Naive thymus-derived CD4-positive, alpha-beta T cell (primary cell): ENCODE measurements around the gene POLR2F. TPM values are rescaled to one million over a fixed set of nuclear protein-coding genes. Genes with fewer than 3 reads are reported as not detected.

Experiments used
- ATAC-seq: fragments of 150-1000 bp; cut with Tn5 transposase; 2 replicates; pipeline ENCODE4 v1.10.0; 2021; ENCODE audit warnings: mild to moderate bottlenecking, moderate library complexity
- CTCF ChIA-PET: fragments of 350-600 bp; sonication (Branson Sonifier 250); formaldehyde crosslinking; loops from one replicate; lab custom pipeline; 2021; ENCODE audit warnings: antibody characterized with exemption; lab: Charles Lee
- POLR2A ChIA-PET: fragments of 350-600 bp; sonication (Branson Sonifier 250); formaldehyde crosslinking; loops from one replicate; lab custom pipeline; 2021; ENCODE audit warnings: antibody characterized with exemption, inconsistent platforms; lab: Charles Lee
- DNase-seq, 9 donors: peaks; one replicate each; pipeline versions ENCODE4 v3.0.0 to v3.0.0-alpha.2; 2020 to 2022; ENCODE audit warnings: mixed read lengths in 1 of 9
- H3K27ac ChIP-seq: one replicate; pipeline ENCODE4 v1.7.0; 2013; ENCODE audit warnings: mild to moderate bottlenecking, low read depth, low read length, moderate library complexity
- H3K27me3 ChIP-seq, 2 donors: one replicate each; pipeline ENCODE4 v1.7.0; 2013; ENCODE audit warnings: low read length in 2 of 2, mild to moderate bottlenecking in 2 of 2, moderate library complexity in 2 of 2; ENCODE audit not compliant: control insufficient read depth in 2 of 2, insufficient read depth in 2 of 2
- H3K36me3 ChIP-seq, 3 experiments: 1 replicate in 2 of 3; 2 replicates in 1 of 3; pipeline ENCODE4 v1.7.0; 2013; ENCODE audit warnings: low read length in 3 of 3, mild to moderate bottlenecking in 3 of 3, moderate library complexity in 1 of 3; ENCODE audit not compliant: insufficient read depth in 3 of 3, control insufficient read depth in 2 of 3
- H3K4me1 ChIP-seq, 2 donors: one replicate each; pipeline ENCODE4 v1.7.0; 2013; ENCODE audit warnings: low read length in 2 of 2, mild to moderate bottlenecking in 2 of 2, moderate library complexity in 1 of 2; ENCODE audit not compliant: control insufficient read depth in 2 of 2, insufficient read depth in 2 of 2
- H3K4me3 ChIP-seq: 2 replicates; pipeline ENCODE4 v1.7.0; 2013; ENCODE audit warnings: mild to moderate bottlenecking, low read length
- H3K9me3 ChIP-seq, 3 experiments: 1 replicate in 2 of 3; 2 replicates in 1 of 3; pipeline ENCODE4 v1.7.0; 2013; ENCODE audit warnings: low read length in 3 of 3; ENCODE audit not compliant: control insufficient read depth in 2 of 3
- H3K27ac Mint-ChIP-seq, 9 donors: one replicate each; pipeline ENCODE4 v1.8.0; 2020 to 2022; ENCODE audit warnings: mixed read lengths in 9 of 9, mild to moderate bottlenecking in 8 of 9, moderate library complexity in 5 of 9, inconsistent platforms in 2 of 9
- H3K27me3 Mint-ChIP-seq, 5 donors: one replicate each; pipeline ENCODE4 v1.8.0; 2021 to 2022; ENCODE audit warnings: mixed read lengths in 5 of 5, mild to moderate bottlenecking in 1 of 5
- H3K36me3 Mint-ChIP-seq, 5 donors: one replicate each; pipeline ENCODE4 v1.8.0; 2020 to 2022; ENCODE audit warnings: mixed read lengths in 5 of 5, mild to moderate bottlenecking in 3 of 5, inconsistent platforms in 1 of 5
- H3K4me1 Mint-ChIP-seq, 7 donors: one replicate each; pipeline ENCODE4 v1.8.0; 2020 to 2022; ENCODE audit warnings: mixed read lengths in 7 of 7, mild to moderate bottlenecking in 3 of 7, inconsistent platforms in 1 of 7
- H3K4me3 Mint-ChIP-seq, 10 donors: one replicate each; pipeline ENCODE4 v1.8.0; 2020 to 2022; ENCODE audit warnings: mild to moderate bottlenecking in 10 of 10, mixed read lengths in 10 of 10, moderate library complexity in 6 of 10, inconsistent platforms in 2 of 10
- H3K9me3 Mint-ChIP-seq, 11 donors: one replicate each; pipeline ENCODE4 v1.8.0; 2020 to 2022; ENCODE audit warnings: mixed read lengths in 11 of 11, mild to moderate bottlenecking in 4 of 11, inconsistent platforms in 1 of 11, moderate library complexity in 1 of 11
- intact Hi-C, 2 donors: fragments of 100-400 bp; cut with micrococcal nuclease; formaldehyde crosslinking; loops; one replicate each; pipeline ENCODE4 v1.15.1; 2023
- polyA plus RNA-seq, 2 donors: library from polyadenylated mRNA; unstranded; fragments of 300-500 nt; fragmentation: Illumina TruSeq; gene quantifications; one replicate each; pipeline ENCODE4 v1.2.3, GENCODE V29; 2021
- total RNA-seq, 6 experiments: library from RNA in 5 of 6; stranded (reverse) in 5 of 6; gene quantifications; 1 replicate in 5 of 6; 2 replicates in 1 of 6; pipeline ENCODE4 v1.2.3 and lab custom pipeline; 2021 to 2026

Gene POLR2F
- total and polyA plus RNA-seq, 7 experiments from 2014 or later: 25.9 to 137 (median 45.9) TPM

DNA sequence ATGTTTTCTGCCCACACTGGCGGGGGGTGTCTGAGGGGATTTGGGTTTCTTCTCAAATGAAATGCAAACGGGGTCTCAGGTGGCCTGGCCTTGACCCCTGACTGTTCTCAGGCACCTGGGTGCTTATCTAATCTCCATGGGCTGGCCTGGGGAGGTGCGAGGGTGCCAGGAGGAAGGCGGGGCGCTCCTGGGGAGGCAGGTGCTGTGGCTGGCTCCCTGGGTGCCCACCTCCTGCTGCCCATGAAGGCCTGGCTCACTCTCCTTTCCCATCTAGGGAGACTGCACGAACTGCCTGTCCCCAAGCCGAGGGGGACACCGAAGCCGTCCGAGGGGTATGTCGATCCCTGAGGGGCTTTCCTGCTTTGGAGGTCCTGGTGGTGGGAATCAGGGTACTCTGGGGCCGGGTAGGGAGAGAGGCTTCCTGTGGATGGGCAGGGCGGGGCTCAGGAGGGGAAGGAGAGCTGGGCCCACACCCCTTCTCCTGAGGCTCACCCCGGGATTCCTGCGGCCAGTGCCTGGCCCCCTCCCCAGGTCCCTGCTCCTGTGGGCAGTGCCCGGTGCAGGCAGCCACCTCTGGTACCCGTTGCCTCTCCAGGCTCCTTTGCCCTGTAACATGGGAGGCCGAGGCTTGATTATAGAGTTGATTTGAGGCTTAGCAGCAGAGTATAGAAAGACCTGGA is 29.0 kb upstream of the POLR2F start:
- H3K4me1 ChIP-seq: no peaks in the 10 kb centered on the region
- no peaks in the 10 kb centered on the region for H3K9me3 ChIP-seq
- H3K27me3 Mint-ChIP-seq: no peaks in the 10 kb centered on the region
- no peaks in the 10 kb centered on the region for H3K9me3 Mint-ChIP-seq
- no peak overlapping the region for H3K27ac ChIP-seq
- POLR2A ChIA-PET: no interaction called here
- H3K27ac Mint-ChIP-seq: no peak overlapping the region
- H3K4me1 Mint-ChIP-seq: peaks cover 2 to 7% (median 6%) of the 10 kb centered on the region in 7 donors
- intact Hi-C loops: no loop called here
- DNase-seq (no peak), ATAC-seq (no peak)
- no peak overlapping the region for H3K4me3 ChIP-seq
- CTCF ChIA-PET: interaction anchor here (0.9 kb wide), 1 partner anchor 28 kb away, joined by 3 read pairs; no protein-coding TSS in a partner anchor
- no peaks in the 10 kb centered on the region for H3K27me3 ChIP-seq
- no peak overlapping the region for H3K4me3 Mint-ChIP-seq
- peaks cover 0 to 64% (median 0%) of the 10 kb centered on the region in 3 experiments for H3K36me3 ChIP-seq
- peaks cover 0 to 11% (median 9%) of the 10 kb centered on the region in 5 donors for H3K36me3 Mint-ChIP-seq

DNA sequence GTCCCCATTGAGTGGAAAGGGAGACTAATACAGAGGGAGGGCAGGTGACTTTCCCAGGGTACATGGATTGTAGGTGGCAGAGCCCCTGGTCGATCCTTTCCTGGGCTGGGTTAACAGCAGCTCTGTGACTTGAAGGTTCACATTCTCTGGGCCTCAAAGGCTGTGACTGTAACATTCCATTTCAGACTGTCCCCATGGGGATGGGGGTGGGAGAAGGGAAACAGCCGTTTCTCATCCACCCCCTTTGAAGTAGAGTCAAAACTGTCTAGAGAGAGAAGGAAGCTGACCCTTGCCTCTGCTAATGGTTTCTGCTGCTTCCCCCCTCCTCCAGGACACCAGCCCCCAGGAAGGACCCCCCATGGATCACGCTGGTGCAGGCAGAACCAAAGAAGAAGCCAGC is 28.2 kb upstream of the POLR2F start:
- Histone ChIP-seq H3K4me1 (no peaks in the 10 kb centered on the region), H3K4me3 (no peak overlapping the region), H3K9me3 (no peaks in the 10 kb centered on the region), H3K27ac (no peak overlapping the region), H3K36me3 (peaks cover 0 to 65% (median 0%) of the 10 kb centered on the region in 3 experiments), H3K27me3 (no peaks in the 10 kb centered on the region)
- ATAC-seq (no peak), DNase-seq (no peak)
- ChIA-PET POLR2A (no interaction called here), CTCF (interaction anchor here (0.9 kb wide), 1 partner anchor 29 kb away, joined by 3 read pairs; no protein-coding TSS in a partner anchor)
- H3K36me3 Mint-ChIP-seq: peaks cover 0 to 9% (median 6%) of the 10 kb centered on the region in 5 donors
- no peak overlapping the region for H3K4me3 Mint-ChIP-seq
- intact Hi-C loops: no loop called here
- H3K27me3 Mint-ChIP-seq: no peaks in the 10 kb centered on the region
- H3K27ac Mint-ChIP-seq: peak overlapping the region in 1 of 9 donors; percentile 20
- peaks cover 0 to 2% (median under 1%) of the 10 kb centered on the region in 7 donors for H3K4me1 Mint-ChIP-seq
- H3K9me3 Mint-ChIP-seq: no peaks in the 10 kb centered on the region

DNA sequence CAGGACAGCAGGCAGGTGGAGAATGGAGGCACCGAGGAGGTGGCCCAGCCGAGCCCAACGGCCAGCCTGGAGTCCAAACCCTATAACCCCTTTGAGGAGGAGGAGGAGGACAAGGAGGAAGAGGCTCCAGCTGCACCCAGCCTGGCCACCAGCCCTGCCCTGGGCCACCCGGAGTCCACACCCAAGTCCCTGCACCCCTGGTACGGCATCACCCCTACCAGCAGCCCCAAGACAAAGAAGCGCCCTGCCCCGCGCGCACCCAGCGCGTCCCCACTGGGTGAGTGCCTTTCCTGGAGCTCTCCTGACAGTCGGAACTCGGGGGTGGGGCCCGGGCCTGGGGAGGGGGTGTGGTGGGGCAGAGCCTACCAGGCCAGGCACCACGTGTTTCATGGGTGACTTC is 27.7 kb upstream of the POLR2F start:
- no peaks in the 10 kb centered on the region for H3K9me3 ChIP-seq
- Mint-ChIP-seq H3K27me3 (no peaks in the 10 kb centered on the region), H3K9me3 (no peaks in the 10 kb centered on the region), H3K4me3 (no peak overlapping the region), H3K36me3 (peaks cover 0 to 9% (median 6%) of the 10 kb centered on the region in 5 donors), H3K4me1 (peaks cover 0 to 2% (median 0%) of the 10 kb centered on the region in 7 donors), H3K27ac (no peak overlapping the region)
- ATAC-seq (no peak), DNase-seq (no peak)
- ChIA-PET POLR2A (no interaction called here), CTCF (no interaction called here)
- no peak overlapping the region for H3K27ac ChIP-seq
- no peaks in the 10 kb centered on the region for H3K4me1 ChIP-seq
- no peak overlapping the region for H3K4me3 ChIP-seq
- peaks cover 0 to 65% (median 0%) of the 10 kb centered on the region in 3 experiments for H3K36me3 ChIP-seq
- H3K27me3 ChIP-seq: no peaks in the 10 kb centered on the region
- intact Hi-C loops: no loop called here

DNA sequence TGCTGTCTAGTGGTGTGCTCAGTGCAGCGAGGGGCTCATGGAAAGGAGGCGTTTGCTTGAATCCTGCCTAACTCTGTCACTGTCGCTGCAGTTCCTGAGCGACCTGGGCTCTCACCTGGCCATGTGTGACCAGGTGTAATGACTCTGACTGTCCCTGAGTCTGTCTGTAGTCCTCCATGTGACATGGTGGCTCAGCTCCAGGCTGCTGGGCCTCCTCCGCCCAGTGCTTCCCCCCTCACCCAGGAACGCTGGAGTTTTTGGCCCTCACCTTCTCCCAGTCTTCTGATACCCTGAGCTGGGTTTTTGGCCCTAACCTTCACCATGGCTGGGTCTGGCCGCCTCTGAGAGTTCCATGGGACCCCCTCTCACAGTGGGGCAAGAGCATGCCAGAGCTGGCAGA is 27.1 kb upstream of the POLR2F start:
- Mint-ChIP-seq H3K9me3 (no peaks in the 10 kb centered on the region), H3K4me1 (peaks cover 0 to 2% (median 0%) of the 10 kb centered on the region in 7 donors), H3K4me3 (no peak overlapping the region), H3K27me3 (no peaks in the 10 kb centered on the region), H3K36me3 (peaks cover 0 to 9% (median 6%) of the 10 kb centered on the region in 5 donors), H3K27ac (no peak overlapping the region)
- Histone ChIP-seq H3K4me3 (no peak overlapping the region), H3K27me3 (no peaks in the 10 kb centered on the region), H3K4me1 (no peaks in the 10 kb centered on the region), H3K9me3 (no peaks in the 10 kb centered on the region), H3K36me3 (peaks cover 0 to 65% (median 0%) of the 10 kb centered on the region in 3 experiments), H3K27ac (no peak overlapping the region)
- POLR2A ChIA-PET: no interaction called here
- DNase-seq (no peak), ATAC-seq (no peak)
- CTCF ChIA-PET: no interaction called here
- intact Hi-C loops: no loop called here

DNA sequence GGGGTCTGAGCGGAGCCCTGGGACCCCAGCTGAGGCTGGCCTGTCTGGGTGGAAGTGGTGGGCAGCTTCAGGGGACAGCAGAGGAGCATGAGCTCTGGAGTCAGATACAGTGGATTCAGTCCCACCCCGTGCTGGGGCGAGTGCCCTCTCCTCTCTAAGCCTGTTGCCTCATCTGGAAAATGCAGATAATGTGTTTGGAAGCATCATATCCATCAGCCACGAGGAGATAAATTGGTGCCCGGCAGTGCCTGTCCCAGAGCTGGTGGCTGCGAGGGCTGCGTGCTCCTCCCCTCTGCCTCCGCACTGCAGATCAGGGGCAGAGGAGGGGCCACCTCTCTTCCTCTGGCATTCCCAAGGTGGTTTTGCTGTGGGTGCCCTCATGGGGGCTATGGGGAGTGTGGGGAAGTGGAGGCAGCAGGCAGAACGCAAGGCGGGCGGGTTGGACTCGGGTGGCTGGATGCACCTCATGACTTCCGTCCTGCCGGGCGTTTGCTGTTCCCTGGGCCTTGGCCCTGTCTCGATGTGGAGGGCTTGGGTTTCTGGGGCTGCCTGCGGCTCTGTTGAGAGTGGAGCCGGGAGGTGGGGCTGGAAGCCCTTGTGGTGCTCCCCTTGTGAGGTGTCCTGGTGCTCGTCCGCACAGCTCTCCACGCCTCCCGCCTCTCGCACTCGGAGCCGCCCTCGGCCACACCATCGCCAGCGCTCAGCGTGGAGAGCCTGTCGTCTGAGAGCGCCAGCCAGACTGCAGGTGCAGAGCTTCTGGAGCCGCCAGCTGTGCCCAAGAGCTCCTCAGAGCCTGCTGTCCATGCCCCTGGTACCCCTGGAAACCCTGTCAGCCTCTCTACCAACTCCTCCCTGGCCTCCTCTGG is 26.5 kb upstream of the POLR2F start:
- Mint-ChIP-seq H3K27ac (no peak overlapping the region), H3K4me3 (no peak overlapping the region)

DNA sequence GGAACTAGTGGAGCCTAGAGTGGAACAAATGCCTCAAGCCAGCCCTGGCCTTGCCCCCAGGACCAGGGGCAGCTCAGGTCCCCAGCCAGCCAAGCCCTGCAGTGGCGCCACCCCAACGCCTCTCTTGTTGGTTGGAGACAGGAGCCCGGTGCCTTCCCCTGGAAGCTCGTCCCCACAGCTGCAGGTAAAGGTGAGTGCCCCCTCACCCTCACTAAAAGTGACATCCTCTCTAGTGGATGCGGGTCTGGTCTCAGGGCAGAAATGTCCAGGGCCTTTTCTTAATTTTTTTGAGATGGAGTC is 25.9 kb upstream of the POLR2F start:
- H3K4me3 ChIP-seq: no peak overlapping the region
- H3K9me3 ChIP-seq: no peaks in the 10 kb centered on the region
- Mint-ChIP-seq H3K27ac (no peak overlapping the region), H3K27me3 (no peaks in the 10 kb centered on the region), H3K4me1 (peaks cover 0 to 2% (median 0%) of the 10 kb centered on the region in 7 donors), H3K9me3 (no peaks in the 10 kb centered on the region), H3K4me3 (no peak overlapping the region), H3K36me3 (peaks cover 0 to 9% (median 5%) of the 10 kb centered on the region in 5 donors)
- H3K27me3 ChIP-seq: no peaks in the 10 kb centered on the region
- H3K36me3 ChIP-seq: peaks cover 0 to 70% (median 0%) of the 10 kb centered on the region in 3 experiments
- H3K4me1 ChIP-seq: no peaks in the 10 kb centered on the region
- H3K27ac ChIP-seq: no peak overlapping the region
- CTCF ChIA-PET: interaction anchor here (0.6 kb wide), 1 partner anchor 65 kb away, joined by 3 read pairs; no protein-coding TSS in a partner anchor
- ATAC-seq: no peak
- POLR2A ChIA-PET: no interaction called here
- no peak for DNase-seq
- intact Hi-C loops: no loop called here

More for the DNA sequence above, 26.5 kb upstream of the POLR2F start:
- H3K4me3 ChIP-seq: no peak overlapping the region
- H3K27me3 ChIP-seq: no peaks in the 10 kb centered on the region
- ATAC-seq (no peak), DNase-seq (no peak)
- peaks cover 0 to 66% (median 0%) of the 10 kb centered on the region in 3 experiments for H3K36me3 ChIP-seq
- H3K27ac ChIP-seq: no peak overlapping the region
- no peaks in the 10 kb centered on the region for H3K4me1 ChIP-seq
- no peaks in the 10 kb centered on the region for H3K9me3 Mint-ChIP-seq
- H3K36me3 Mint-ChIP-seq: peaks cover 0 to 9% (median 5%) of the 10 kb centered on the region in 5 donors
- ChIA-PET CTCF (no interaction called here), POLR2A (no interaction called here)
- intact Hi-C loops: no loop called here
- no peaks in the 10 kb centered on the region for H3K9me3 ChIP-seq
- no peaks in the 10 kb centered on the region for H3K27me3 Mint-ChIP-seq
- peaks cover 0 to 2% (median 0%) of the 10 kb centered on the region in 7 donors for H3K4me1 Mint-ChIP-seq
